ENCODE measurements around the gene ARHGEF7.

The ARHGEF7 gene

GRCh38 chr13:111112196-111112595 lies 2.9 kb upstream of the ARHGEF7 start:
- Histone ChIP-seq H3K27ac (ENCODE audit: low read length) (no peak overlapping the region), H3K27me3 (ENCODE audit: low read depth, low read length) (peaks cover under 1% of the 10 kb centered on the region)

GRCh38 chr13:111114362-111115060 lies 599 bp upstream of the ARHGEF7 start:
- Histone ChIP-seq H3K4me3 (ENCODE audit: low read depth in 1 of 2, low read length in 2 of 2) (peak overlapping the region; percentile 47 to 71), H3K27me3 (ENCODE audit: low read depth, low read length) (peaks cover 10% of the 10 kb centered on the region), H3K27ac (ENCODE audit: low read length) (no peak overlapping the region), H3K4me1 (ENCODE audit: control insufficient read depth in 1 of 2, insufficient read depth in 2 of 2, low read length in 2 of 2) (peaks cover 0 to 9% of the 10 kb centered on the region in 2 donors), H3K36me3 (ENCODE audit: control insufficient read depth in 1 of 2, insufficient read depth in 2 of 2, low read length in 2 of 2) (no peaks in the 10 kb centered on the region), H3K9me3 (ENCODE audit: control insufficient read depth in 1 of 2, low read length in 2 of 2) (peaks cover 0 to 4% of the 10 kb centered on the region in 2 donors)

More at GRCh38 chr13:111112196-111112595, 2.9 kb upstream of the ARHGEF7 start:
- Histone ChIP-seq H3K36me3 (ENCODE audit: control insufficient read depth in 1 of 2, insufficient read depth in 2 of 2, low read length in 2 of 2) (no peaks in the 10 kb centered on the region), H3K9me3 (ENCODE audit: control insufficient read depth in 1 of 2, low read length in 2 of 2) (peaks cover 0 to 4% of the 10 kb centered on the region in 2 donors), H3K4me1 (ENCODE audit: control insufficient read depth in 1 of 2, insufficient read depth in 2 of 2, low read length in 2 of 2) (peaks cover 0 to 9% of the 10 kb centered on the region in 2 donors), H3K4me3 (ENCODE audit: low read depth in 1 of 2, low read length in 2 of 2) (no peak overlapping the region)

GRCh38 chr13:111115965-111116521 lies 933 bp downstream of the ARHGEF7 start:
- Histone ChIP-seq H3K27ac (ENCODE audit: low read length) (no peak overlapping the region), H3K4me1 (ENCODE audit: control insufficient read depth in 1 of 2, insufficient read depth in 2 of 2, low read length in 2 of 2) (peaks cover 0 to 9% of the 10 kb centered on the region in 2 donors), H3K36me3 (ENCODE audit: control insufficient read depth in 1 of 2, insufficient read depth in 2 of 2, low read length in 2 of 2) (no peaks in the 10 kb centered on the region), H3K27me3 (ENCODE audit: low read depth, low read length) (peaks cover 10% of the 10 kb centered on the region), H3K9me3 (ENCODE audit: control insufficient read depth in 1 of 2, low read length in 2 of 2) (no peaks in the 10 kb centered on the region), H3K4me3 (ENCODE audit: low read depth in 1 of 2, low read length in 2 of 2) (peak overlapping the region; percentile 52 to 62)

- Histone ChIP-seq H3K4me3 (ENCODE audit: low read depth in 1 of 2, low read length in 2 of 2) (no peak overlapping the region), H3K36me3 (ENCODE audit: control insufficient read depth in 1 of 2, insufficient read depth in 2 of 2, low read length in 2 of 2) (no peaks in the 10 kb centered on the region), H3K4me1 (ENCODE audit: control insufficient read depth in 1 of 2, insufficient read depth in 2 of 2, low read length in 2 of 2) (peaks cover 0 to 9% of the 10 kb centered on the region in 2 donors), H3K27me3 (ENCODE audit: low read depth, low read length) (peaks cover 10% of the 10 kb centered on the region), H3K27ac (ENCODE audit: low read length) (no peak overlapping the region), H3K9me3 (ENCODE audit: control insufficient read depth in 1 of 2, low read length in 2 of 2) (no peaks in the 10 kb centered on the region)
Measured at GRCh38 chr13:111116856-111117255, 1.7 kb downstream of the ARHGEF7 start.

GRCh38 chr13:111117289-111117688 lies 2.2 kb downstream of the ARHGEF7 start:
- Histone ChIP-seq H3K9me3 (ENCODE audit: control insufficient read depth in 1 of 2, low read length in 2 of 2) (no peaks in the 10 kb centered on the region), H3K4me1 (ENCODE audit: control insufficient read depth in 1 of 2, insufficient read depth in 2 of 2, low read length in 2 of 2) (peaks cover 0 to 9% of the 10 kb centered on the region in 2 donors), H3K4me3 (ENCODE audit: low read depth in 1 of 2, low read length in 2 of 2) (no peak overlapping the region), H3K36me3 (ENCODE audit: control insufficient read depth in 1 of 2, insufficient read depth in 2 of 2, low read length in 2 of 2) (no peaks in the 10 kb centered on the region), H3K27ac (ENCODE audit: low read length) (no peak overlapping the region), H3K27me3 (ENCODE audit: low read depth, low read length) (peaks cover 10% of the 10 kb centered on the region)

- Histone ChIP-seq H3K27me3 (ENCODE audit: low read depth, low read length) (peaks cover 10% of the 10 kb centered on the region), H3K9me3 (ENCODE audit: control insufficient read depth in 1 of 2, low read length in 2 of 2) (no peaks in the 10 kb centered on the region), H3K36me3 (ENCODE audit: control insufficient read depth in 1 of 2, insufficient read depth in 2 of 2, low read length in 2 of 2) (no peaks in the 10 kb centered on the region), H3K4me3 (ENCODE audit: low read depth in 1 of 2, low read length in 2 of 2) (no peak overlapping the region), H3K4me1 (ENCODE audit: control insufficient read depth in 1 of 2, insufficient read depth in 2 of 2, low read length in 2 of 2) (peaks cover 0 to 9% of the 10 kb centered on the region in 2 donors), H3K27ac (ENCODE audit: low read length) (no peak overlapping the region)
Measured at GRCh38 chr13:111117961-111118360, 2.9 kb downstream of the ARHGEF7 start.

- Histone ChIP-seq H3K4me3 (ENCODE audit: low read depth in 1 of 2, low read length in 2 of 2) (no peak overlapping the region), H3K4me1 (ENCODE audit: control insufficient read depth in 1 of 2, insufficient read depth in 2 of 2, low read length in 2 of 2) (peaks cover 0 to 9% of the 10 kb centered on the region in 2 donors), H3K9me3 (ENCODE audit: control insufficient read depth in 1 of 2, low read length in 2 of 2) (no peaks in the 10 kb centered on the region), H3K36me3 (ENCODE audit: control insufficient read depth in 1 of 2, insufficient read depth in 2 of 2, low read length in 2 of 2) (no peaks in the 10 kb centered on the region), H3K27ac (ENCODE audit: low read length) (no peak overlapping the region), H3K27me3 (ENCODE audit: low read depth, low read length) (peaks cover 10% of the 10 kb centered on the region)
Measured at GRCh38 chr13:111118898-111119607, 3.9 kb downstream of the ARHGEF7 start.

GRCh38 chr13:111119966-111120365 lies 4.9 kb downstream of the ARHGEF7 start:
- H3K4me1 ChIP-seq (ENCODE audit: control insufficient read depth in 1 of 2, insufficient read depth in 2 of 2, low read length in 2 of 2): peaks cover 0 to 5% of the 10 kb centered on the region in 2 donors
- peaks cover 10% of the 10 kb centered on the region for H3K27me3 ChIP-seq (ENCODE audit: low read depth, low read length)
- H3K4me3 ChIP-seq (ENCODE audit: low read depth in 1 of 2, low read length in 2 of 2): no peak overlapping the region
- H3K9me3 ChIP-seq (ENCODE audit: control insufficient read depth in 1 of 2, low read length in 2 of 2): no peaks in the 10 kb centered on the region
- no peak overlapping the region for H3K27ac ChIP-seq (ENCODE audit: low read length)
- H3K36me3 ChIP-seq (ENCODE audit: control insufficient read depth in 1 of 2, insufficient read depth in 2 of 2, low read length in 2 of 2): no peaks in the 10 kb centered on the region

GRCh38 chr13:111120422-111120821 lies 5.3 kb downstream of the ARHGEF7 start:
- Histone ChIP-seq H3K4me3 (ENCODE audit: low read depth in 1 of 2, low read length in 2 of 2) (no peak overlapping the region), H3K9me3 (ENCODE audit: control insufficient read depth in 1 of 2, low read length in 2 of 2) (no peaks in the 10 kb centered on the region), H3K27ac (ENCODE audit: low read length) (no peak overlapping the region), H3K27me3 (ENCODE audit: low read depth, low read length) (peaks cover 10% of the 10 kb centered on the region), H3K4me1 (ENCODE audit: control insufficient read depth in 1 of 2, insufficient read depth in 2 of 2, low read length in 2 of 2) (peaks cover 0 to 5% of the 10 kb centered on the region in 2 donors), H3K36me3 (ENCODE audit: control insufficient read depth in 1 of 2, insufficient read depth in 2 of 2, low read length in 2 of 2) (no peaks in the 10 kb centered on the region)

GRCh38 chr13:111120913-111121312 lies 5.8 kb downstream of the ARHGEF7 start:
- Histone ChIP-seq H3K9me3 (ENCODE audit: control insufficient read depth in 1 of 2, low read length in 2 of 2) (no peaks in the 10 kb centered on the region), H3K36me3 (ENCODE audit: control insufficient read depth in 1 of 2, insufficient read depth in 2 of 2, low read length in 2 of 2) (no peaks in the 10 kb centered on the region), H3K4me3 (ENCODE audit: low read depth in 1 of 2, low read length in 2 of 2) (no peak overlapping the region), H3K27me3 (ENCODE audit: low read depth, low read length) (peaks cover 10% of the 10 kb centered on the region), H3K27ac (ENCODE audit: low read length) (no peak overlapping the region), H3K4me1 (ENCODE audit: control insufficient read depth in 1 of 2, insufficient read depth in 2 of 2, low read length in 2 of 2) (peaks cover 0 to 4% of the 10 kb centered on the region in 2 donors)

GRCh38 chr13:111121506-111121905 lies 6.4 kb downstream of the ARHGEF7 start:
- peaks cover 10% of the 10 kb centered on the region for H3K27me3 ChIP-seq (ENCODE audit: low read depth, low read length)
- H3K4me1 ChIP-seq (ENCODE audit: control insufficient read depth in 1 of 2, insufficient read depth in 2 of 2, low read length in 2 of 2): no peaks in the 10 kb centered on the region
- no peaks in the 10 kb centered on the region for H3K36me3 ChIP-seq (ENCODE audit: control insufficient read depth in 1 of 2, insufficient read depth in 2 of 2, low read length in 2 of 2)
- H3K27ac ChIP-seq (ENCODE audit: low read length): no peak overlapping the region
- H3K4me3 ChIP-seq (ENCODE audit: low read depth in 1 of 2, low read length in 2 of 2): no peak overlapping the region
- no peaks in the 10 kb centered on the region for H3K9me3 ChIP-seq (ENCODE audit: control insufficient read depth in 1 of 2, low read length in 2 of 2)

Measured in muscle layer of duodenum (tissue), 2 donors.